SU-DHL-6 (cell line): Measurements from ENCODE around the gene IFI16.

ENCODE experiments used
- H2AFZ ChIP-seq: fragments of 200-600 bp; sonication (generic); 2 replicates; pipeline ENCODE4 v1.6.1; 2014; ENCODE audit warnings: low read depth, mild to moderate bottlenecking, moderate library complexity, mixed read lengths, antibody characterized with exemption, low read length; ENCODE audit not compliant: severe bottlenecking
- H3F3A ChIP-seq: fragments of 200-600 bp; shearing (Covaris generic); 2 replicates; pipeline ENCODE4 v1.6.0; 2016; ENCODE audit warnings: antibody characterized with exemption, mild to moderate bottlenecking; ENCODE audit not compliant: insufficient read depth
- H3K27ac ChIP-seq: fragments of 200-600 bp; sonication (generic); 2 replicates; pipeline ENCODE4 v1.5.1; 2016; ENCODE audit warnings: low read depth, mild to moderate bottlenecking, low read length, moderate library complexity, mixed read lengths
- H3K27me3 ChIP-seq: fragments of 200-600 bp; sonication (generic), shearing (Covaris generic); 2 replicates; pipeline ENCODE4 v1.6.0; 2014; ENCODE audit warnings: mild to moderate bottlenecking, low read length
- H3K36me3 ChIP-seq: fragments of 200-600 bp; sonication (generic); 2 replicates; pipeline ENCODE4 v1.6.1; 2014; ENCODE audit warnings: mild to moderate bottlenecking, low read length, mixed read lengths
- H3K4me2 ChIP-seq: fragments of 300-600, 200-600 bp; shearing (Covaris generic), sonication (generic); 2 replicates; pipeline ENCODE4 v1.6.0; 2014; ENCODE audit warnings: low read length, low read depth, mild to moderate bottlenecking; ENCODE audit not compliant: poor library complexity, severe bottlenecking
- H3K4me3 ChIP-seq: fragments of 200-600 bp; sonication (generic); 2 replicates; pipeline ENCODE4 v1.5.1; 2014; ENCODE audit warnings: antibody characterized with exemption, low read length, mild to moderate bottlenecking, mixed read lengths; ENCODE audit not compliant: insufficient read depth, poor library complexity, severe bottlenecking
- H3K79me2 ChIP-seq: fragments of 200-600 bp; sonication (generic); 2 replicates; pipeline ENCODE4 v1.6.1; 2014; ENCODE audit warnings: mild to moderate bottlenecking, low read length, moderate library complexity; ENCODE audit not compliant: insufficient read depth
- H3K9ac ChIP-seq: fragments of 200-600 bp; sonication (generic); 2 replicates; pipeline ENCODE4 v1.7.0; 2014; ENCODE audit warnings: mild to moderate bottlenecking, low read length
- H3K9me2 ChIP-seq: fragments of 200-600 bp; sonication (generic); replicated peaks from 2 replicates; pipeline ENCODE4 v1.6.1; 2014; ENCODE audit warnings: low read length; ENCODE audit not compliant: insufficient read depth
- H3K9me3 ChIP-seq: fragments of 200-600 bp; sonication (generic); 2 replicates; pipeline ENCODE4 v1.6.1; 2014; ENCODE audit warnings: low read length, mixed read lengths; ENCODE audit not compliant: insufficient read depth
- H4K20me1 ChIP-seq: fragments of 200-600 bp; sonication (generic); 2 replicates; pipeline ENCODE4 v1.6.1; 2014; ENCODE audit warnings: low read depth, mild to moderate bottlenecking, antibody characterized with exemption, low read length, moderate library complexity, mixed read lengths
- CTCF ChIP-seq: fragments of 200-600 bp; sonication (generic); IDR thresholded peaks from one replicate; pipeline ENCODE4 v1.5.1; 2017; ENCODE audit warnings: antibody characterized with exemption, mild to moderate bottlenecking, low read length, moderate library complexity; ENCODE audit not compliant: insufficient read depth, poor library complexity, severe bottlenecking
- EZH2phosphoT487 ChIP-seq: fragments of 200-600 bp; sonication (generic), shearing (Covaris generic); conservative IDR thresholded peaks from 2 replicates; pipeline ENCODE4 v1.6.1; 2018; ENCODE audit warnings: mild to moderate bottlenecking, antibody characterized with exemption, low read length, moderate library complexity, mixed read lengths

The IFI16 gene

GRCh38 chr1:158984386-158984785 lies 25.3 kb upstream of the IFI16 start:
- Histone ChIP-seq H3K9me3 (peaks cover 4% of the 10 kb centered on the region; the same call in 1 of the 2 replicates), H3K4me2 (no peak overlapping the region), H3K27me3 (no peaks in the 10 kb centered on the region), H3K36me3 (peaks cover 7% of the 10 kb centered on the region), H3K27ac (no peak overlapping the region), H3F3A (no peaks in the 10 kb centered on the region), H4K20me1 (no peaks in the 10 kb centered on the region), H3K79me2 (no peaks in the 10 kb centered on the region), H3K9me2 (no peaks in the 10 kb centered on the region), H3K4me3 (no peak overlapping the region), H2AFZ (no peak overlapping the region), H3K9ac (no peak overlapping the region)
- TF ChIP-seq CTCF (no peak), EZH2phosphoT487 (no peak)

- H3K9me3 ChIP-seq = no peaks in the 10 kb centered on the region
- no peaks in the 10 kb centered on the region for H3K79me2 ChIP-seq
- no peaks in the 10 kb centered on the region for H3K27me3 ChIP-seq
- TF ChIP-seq EZH2phosphoT487 (no peak), CTCF (no peak)
- no peaks in the 10 kb centered on the region for H3F3A ChIP-seq
- H3K36me3 ChIP-seq = peaks cover 3% of the 10 kb centered on the region; the same call in 1 of the 2 replicates
- no peak overlapping the region for H3K27ac ChIP-seq
- H2AFZ ChIP-seq = no peak overlapping the region
- no peak overlapping the region for H3K9ac ChIP-seq
- no peak overlapping the region for H3K4me2 ChIP-seq
- no peak overlapping the region for H3K4me3 ChIP-seq
- no peaks in the 10 kb centered on the region for H3K9me2 ChIP-seq
- no peaks in the 10 kb centered on the region for H4K20me1 ChIP-seq
Observed at GRCh38 chr1:158989424-158989823, 20.3 kb upstream of the IFI16 start.

- Histone ChIP-seq H3K79me2 (no peaks in the 10 kb centered on the region), H3K4me3 (no peak overlapping the region), H3K27me3 (no peaks in the 10 kb centered on the region), H3K27ac (no peak overlapping the region), H3F3A (no peaks in the 10 kb centered on the region), H3K4me2 (no peak overlapping the region), H4K20me1 (no peaks in the 10 kb centered on the region), H3K9me2 (no peaks in the 10 kb centered on the region), H2AFZ (no peak overlapping the region), H3K36me3 (no peaks in the 10 kb centered on the region), H3K9me3 (no peaks in the 10 kb centered on the region), H3K9ac (no peak overlapping the region)
- no peak for TF ChIP-seq EZH2phosphoT487
- no peak for TF ChIP-seq CTCF
Observed at GRCh38 chr1:158992787-158993312, 16.9 kb upstream of the IFI16 start.

- Histone ChIP-seq H4K20me1 (no peaks in the 10 kb centered on the region), H3K27me3 (no peaks in the 10 kb centered on the region), H3K36me3 (no peaks in the 10 kb centered on the region), H3F3A (no peaks in the 10 kb centered on the region), H3K27ac (no peak overlapping the region), H2AFZ (no peak overlapping the region), H3K4me2 (no peak overlapping the region), H3K4me3 (no peak overlapping the region), H3K9me2 (no peaks in the 10 kb centered on the region), H3K9me3 (no peaks in the 10 kb centered on the region), H3K79me2 (no peaks in the 10 kb centered on the region), H3K9ac (no peak overlapping the region)
- TF ChIP-seq CTCF (no peak), EZH2phosphoT487 (no peak)
Observed at GRCh38 chr1:158996998-158997397, 12.7 kb upstream of the IFI16 start.
